HepG2 (cell line): ENCODE data around the gene PITX3. TPM values are rescaled to one million over a fixed set of nuclear protein-coding genes. Genes with fewer than 3 reads are reported as not detected.

Source experiments
- ATAC-seq: fragments of 200-7000 bp; cut with Tn5 transposase; 3 replicates; pipeline ENCODE4 v1.9.1; 2020; ENCODE audit warnings: mild to moderate bottlenecking, moderate library complexity
- BruUV-seq: library from RNA; stranded (reverse); fragments of 400-500 nt; replicated peaks from 2 replicates; lab custom pipeline; 2021; lab: Mats Ljungman, UMichigan
- CTCF ChIA-PET: fragments of 300-600 bp; formaldehyde crosslinking; extraction: SDS; loops from one replicate; lab custom pipeline; 2021; ENCODE audit warnings: low total read pairs, inconsistent platforms, low intra/inter-chr PET ratio; lab: Yijun Ruan, JAX
- POLR2A ChIA-PET: fragments of 350-600 bp; sonication (Branson Sonifier 250); formaldehyde crosslinking; loops from one replicate; lab custom pipeline; 2020; ENCODE audit warnings: antibody characterized with exemption, inconsistent platforms; lab: Yijun Ruan, JAX
- DNase-seq: peaks from one replicate; pipeline ENCODE4 v3.0.0-alpha.2; 2015; ENCODE audit warnings: low spot score
- FAIRE-seq: peaks from 3 replicates; lab custom pipeline; 2011; peaks lifted over from hg19 to GRCh38; lab: Jason Lieb, UNC
- H2AFZ ChIP-seq: one replicate; pipeline ENCODE4 v1.6.1; 2011; ENCODE audit warnings: low read length, inconsistent platforms
- H3K27ac ChIP-seq: fragments of 300-600 bp; 3 replicates; pipeline ENCODE4 v1.8.0; 2011; ENCODE audit warnings: mixed run types, mild to moderate bottlenecking, mixed read lengths, low read length, inconsistent platforms; ENCODE audit not compliant: insufficient read depth; ENCODE audit errors: extremely low read length
- H3K27me3 ChIP-seq, 2 experiments: fragments of 200-600 bp in 1 of 2; 2 replicates in 1 of 2; 3 replicates in 1 of 2; pipeline versions ENCODE4 v1.6.0 to v1.8.0; 2011; ENCODE audit warnings: low read length in 2 of 2, mild to moderate bottlenecking in 2 of 2, moderate library complexity in 2 of 2, inconsistent platforms in 1 of 2; ENCODE audit not compliant: insufficient read depth in 2 of 2, control insufficient read depth in 1 of 2
- H3K36me3 ChIP-seq, 2 experiments: fragments of 200-600 bp in 1 of 2; replicated peaks in 1 of 2; 2 replicates in 1 of 2; 3 replicates in 1 of 2; pipeline versions ENCODE4 v1.5.1 to v1.8.0; 2011; ENCODE audit warnings: low read length in 2 of 2, inconsistent platforms in 1 of 2; ENCODE audit not compliant: insufficient read depth in 2 of 2, control insufficient read depth in 1 of 2
- H3K4me1 ChIP-seq: 2 replicates; pipeline ENCODE4 v1.5.1; 2012; ENCODE audit warnings: low read length, inconsistent platforms; ENCODE audit not compliant: insufficient read depth
- H3K4me2 ChIP-seq: 2 replicates; pipeline ENCODE4 v1.6.0; 2011; ENCODE audit warnings: low read depth, low read length, inconsistent platforms
- H3K4me3 ChIP-seq, 3 experiments: fragments of 200-600 bp in 1 of 3; sonication (generic), shearing (Covaris generic) in 1 of 3; replicated peaks in 1 of 3; 2 replicates each; pipeline ENCODE4 v1.5.1; 2011 to 2016; ENCODE audit warnings: low read length in 3 of 3, inconsistent platforms in 2 of 3, low read depth in 2 of 3, mild to moderate bottlenecking in 2 of 3, control low read depth in 1 of 3, mixed read lengths in 1 of 3; ENCODE audit not compliant: insufficient read depth in 1 of 3
- H3K79me2 ChIP-seq: one replicate; pipeline ENCODE4 v1.6.1; 2011; ENCODE audit warnings: low read length, inconsistent platforms; ENCODE audit not compliant: insufficient read depth
- H3K9ac ChIP-seq: 2 replicates; pipeline ENCODE4 v1.6.0; 2011; ENCODE audit warnings: mild to moderate bottlenecking, low read depth, low read length, inconsistent platforms; ENCODE audit not compliant: insufficient read depth
- H3K9me3 ChIP-seq: 2 replicates; pipeline ENCODE4 v1.5.1; 2012; ENCODE audit warnings: mild to moderate bottlenecking, low read length
- H4K20me1 ChIP-seq: 2 replicates; pipeline ENCODE4 v1.6.0; 2011; ENCODE audit warnings: inconsistent platforms, mild to moderate bottlenecking, low read length, moderate library complexity; ENCODE audit not compliant: insufficient read depth
- ATF5 ChIP-seq: sonication (generic); formaldehyde crosslinking; IDR thresholded peaks from 2 replicates; pipeline ENCODE4 v1.4.0; 2020; ENCODE audit warnings: mild to moderate bottlenecking, low read depth, missing genetic modification reagents
- ATF6 ChIP-seq: sonication (generic); formaldehyde crosslinking; conservative IDR thresholded peaks from 2 replicates; pipeline ENCODE4 v1.4.0; 2020; ENCODE audit warnings: missing genetic modification reagents
- ISL2 ChIP-seq: sonication (generic); formaldehyde crosslinking; IDR thresholded peaks from 2 replicates; pipeline ENCODE4 v1.5.0; 2020; ENCODE audit warnings: missing genetic modification reagents
- NPAS2 ChIP-seq: sonication (generic); formaldehyde crosslinking; IDR thresholded peaks from 2 replicates; pipeline ENCODE4 v1.8.0; 2022; ENCODE audit warnings: mild to moderate bottlenecking, missing genetic modification reagents, borderline replicate concordance
- PPARG ChIP-seq: conservative IDR thresholded peaks from 2 replicates; pipeline ENCODE4 v1.6.1; 2016; ENCODE audit warnings: missing biosample characterization, missing genetic modification reagents
- SP2 ChIP-seq: sonication (generic); formaldehyde crosslinking; IDR thresholded peaks from 2 replicates; pipeline ENCODE4 v1.5.1; 2020; ENCODE audit warnings: mild to moderate bottlenecking, missing genetic modification reagents
- THAP7 ChIP-seq: sonication (generic); formaldehyde crosslinking; IDR thresholded peaks from 2 replicates; pipeline ENCODE4 v1.8.1; 2023; ENCODE audit warnings: mild to moderate bottlenecking, missing genetic modification reagents
- ZNF124 ChIP-seq: sonication (generic); formaldehyde crosslinking; IDR thresholded peaks from 2 replicates; pipeline ENCODE4 v1.4.0; 2020; ENCODE audit warnings: missing genetic modification reagents
- ZNF639 ChIP-seq: conservative IDR thresholded peaks from 2 replicates; pipeline ENCODE4 v1.6.1; 2018; ENCODE audit warnings: missing genetic modification reagents
- ZSCAN30 ChIP-seq: sonication (generic); formaldehyde crosslinking; IDR thresholded peaks from 2 replicates; pipeline ENCODE4 v1.5.0; 2020; ENCODE audit warnings: mild to moderate bottlenecking, missing genetic modification reagents
- ZXDC ChIP-seq: sonication (generic); formaldehyde crosslinking; IDR thresholded peaks from 2 replicates; pipeline ENCODE4 v1.5.0; 2020; ENCODE audit warnings: mild to moderate bottlenecking, missing genetic modification reagents
- WGBS: methylation state at CpG from one replicate; pipeline ENCODE4 v1.1.6; 2017; ENCODE audit warnings: low lambda C conversion rate; 5-methylcytosine and 5-hydroxymethylcytosine counted together
- in situ Hi-C: cut with HindIII; loops from 2 replicates; pipeline ENCODE4 v1.10.0; 2017; ENCODE audit warnings: low pct_unique_long_range_greater_than_20kb; ENCODE audit not compliant: extremely low pct_ligation_motif_present
- intact Hi-C: fragments of 100-400 bp; cut with micrococcal nuclease; formaldehyde crosslinking; loops from one replicate; pipeline ENCODE4 v1.10.0; 2022; ENCODE audit not compliant: unreplicated experiment
- polyA plus RNA-seq, 8 experiments: library from polyadenylated mRNA; depleted of rRNA in 3 of 8; stranded (reverse) in 7 of 8; unstranded in 1 of 8; fragments of >200 nt; fragmentation: Illumina TruSeq in 4 of 8; extraction: Trizol in 4 of 8; gene quantifications; 2 replicates each; pipeline versions ENCODE4 v1.2.1 to v1.2.3, GENCODE V29; 2011 to 2016; ENCODE audit warnings: low read depth in 4 of 8, missing spikeins in 1 of 8, mixed read lengths in 1 of 8; ENCODE audit not compliant: insufficient read depth in 1 of 8
- total RNA-seq, 5 experiments: library from RNA; depleted of rRNA; stranded (reverse); fragments of >200 nt; fragmentation: Illumina TruSeq; extraction: Trizol; gene quantifications; 2 replicates each; pipeline ENCODE4 v1.2.3, GENCODE V29; 2016; ENCODE audit warnings: low read depth in 1 of 5

PITX3 gene
- total and polyA plus RNA-seq, 2 of the 13 experiments (the other 11 are each of a cell fraction or from before 2014, with no cell fraction given), result not detected

- peaks cover 11% of the 10 kb centered on the region for H3K4me1 ChIP-seq
- ChIA-PET CTCF (no interaction called here), POLR2A (no interaction called here)
- H3K4me2 ChIP-seq, result no peak overlapping the region
- 3% methylated on average over 2 of the region's 2 CpGs for WGBS
- no peaks in the 10 kb centered on the region for H3K27me3 ChIP-seq
- H3K4me3 ChIP-seq, result no peak overlapping the region
- BruUV-seq, result no TSS peak
- no peak for FAIRE-seq
- TF ChIP-seq ZNF124 (CRISPR knock-in tag) (peak; percentile 100), PPARG (CRISPR knock-in tag) (no peak), THAP7 (CRISPR knock-in tag) (no peak)
- H3K36me3 ChIP-seq, result no peaks in the 10 kb centered on the region
- no peak overlapping the region for H2AFZ ChIP-seq
- H4K20me1 ChIP-seq, result no peaks in the 10 kb centered on the region
- no peak for DNase-seq
- no peak for ATAC-seq
- peaks cover 19% of the 10 kb centered on the region for H3K9me3 ChIP-seq
- in situ Hi-C loops, result no loop called here
- H3K9ac ChIP-seq, result no peak overlapping the region
- intact Hi-C loops, result no loop called here
- no peaks in the 10 kb centered on the region for H3K79me2 ChIP-seq
- H3K27ac ChIP-seq, result no peak overlapping the region
Observed at GRCh38 chr10:102185272-102185671, 56.0 kb downstream of the PITX3 start.

- intact Hi-C loops, result no loop called here
- TF ChIP-seq ZXDC (CRISPR knock-in tag) (no peak), ISL2 (CRISPR knock-in tag) (no peak), ZSCAN30 (CRISPR knock-in tag) (no peak), ATF5 (CRISPR knock-in tag) (no peak), SP2 (no peak), ATF6 (CRISPR knock-in tag) (no peak), NPAS2 (no peak), ZNF639 (CRISPR knock-in tag) (no peak)
Observed at GRCh38 chr10:102184606-102185005, 56.7 kb downstream of the PITX3 start.

More at GRCh38 chr10:102184606-102185005, 56.7 kb downstream of the PITX3 start:
- WGBS, result 32% methylated on average over 2 of the region's 2 CpGs
- peaks cover 11% of the 10 kb centered on the region for H3K4me1 ChIP-seq
- no peak overlapping the region for H3K4me2 ChIP-seq
- FAIRE-seq (no peak), DNase-seq (no peak), ATAC-seq (no peak)
- CTCF ChIA-PET, result no interaction called here
- no TSS peak for BruUV-seq
- H2AFZ ChIP-seq, result no peak overlapping the region
- no peaks in the 10 kb centered on the region for H4K20me1 ChIP-seq
- H3K79me2 ChIP-seq, result no peaks in the 10 kb centered on the region
- H3K9me3 ChIP-seq, result peaks cover 19% of the 10 kb centered on the region
- POLR2A ChIA-PET, result no interaction called here
- no peak overlapping the region for H3K27ac ChIP-seq
- in situ Hi-C loops, result no loop called here
- no peak overlapping the region for H3K9ac ChIP-seq
- no peaks in the 10 kb centered on the region for H3K27me3 ChIP-seq
- H3K4me3 ChIP-seq, result no peak overlapping the region
- no peaks in the 10 kb centered on the region for H3K36me3 ChIP-seq
